Measurements from ENCODE around the gene C16orf54.
"Not testable (repeated sequence)": the region's sequence is repeated elsewhere in the genome, so short reads cannot be mapped to it uniquely, and the experiment has no call there.

C16orf54 gene

GRCh38 chr16:29700253-29700987 lies 45.4 kb downstream of the C16orf54 start:
- DNase-seq, result peak; percentile 80

GRCh38 chr16:29699324-29700219 lies 46.2 kb downstream of the C16orf54 start:
- DNase-seq, result no peak

GRCh38 chr16:29698484-29699323 lies 47.1 kb downstream of the C16orf54 start:
- DNase-seq, result no peak

GRCh38 chr16:29698042-29698441 lies 47.7 kb downstream of the C16orf54 start:
- no peak for DNase-seq

GRCh38 chr16:29697391-29697790 lies 48.4 kb downstream of the C16orf54 start:
- DNase-seq, result no peak

DNA sequence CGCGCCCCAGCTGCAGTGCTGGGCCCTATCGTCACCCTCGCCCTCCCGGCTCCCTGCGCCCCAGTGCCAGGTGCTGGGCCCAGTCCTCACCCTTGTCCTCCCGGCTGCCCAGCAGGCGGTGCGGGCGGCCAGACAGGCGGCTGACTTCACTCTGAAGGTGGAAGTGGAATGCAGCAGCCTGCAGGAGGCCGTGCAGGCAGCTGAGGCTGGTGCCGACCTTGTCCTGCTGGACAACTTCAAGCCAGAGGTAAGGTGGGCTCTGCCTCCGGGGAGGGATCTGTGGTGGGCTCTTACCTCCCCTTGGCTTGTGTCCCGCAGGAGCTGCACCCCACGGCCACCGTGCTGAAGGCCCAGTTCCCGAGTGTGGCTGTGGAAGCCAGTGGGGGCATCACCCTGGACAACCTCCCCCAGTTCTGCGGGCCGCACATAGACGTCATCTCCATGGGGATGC lies 48.9 kb downstream of the C16orf54 start:
- DNase-seq, result no peak

DNA sequence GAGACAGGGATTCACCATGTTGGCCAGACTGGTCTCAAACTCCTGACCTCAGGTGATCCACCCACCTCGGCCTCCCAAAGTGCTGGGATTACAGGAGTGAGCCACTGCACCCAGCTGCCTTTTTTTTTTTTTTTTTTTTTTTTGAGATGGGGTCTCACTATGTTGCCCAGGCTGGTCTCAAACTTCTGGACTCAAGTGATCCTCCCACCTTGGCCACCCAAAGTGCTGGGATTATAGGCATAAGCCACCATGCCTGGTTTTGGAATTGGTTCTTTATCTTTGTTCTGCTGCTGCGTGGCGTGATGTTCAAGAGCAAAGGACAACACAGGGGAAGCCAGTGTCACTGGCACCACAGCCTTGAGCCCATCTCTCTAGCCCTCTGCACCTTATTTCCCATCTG lies 50.1 kb downstream of the C16orf54 start:
- not testable (repeated sequence) for DNase-seq

DNA sequence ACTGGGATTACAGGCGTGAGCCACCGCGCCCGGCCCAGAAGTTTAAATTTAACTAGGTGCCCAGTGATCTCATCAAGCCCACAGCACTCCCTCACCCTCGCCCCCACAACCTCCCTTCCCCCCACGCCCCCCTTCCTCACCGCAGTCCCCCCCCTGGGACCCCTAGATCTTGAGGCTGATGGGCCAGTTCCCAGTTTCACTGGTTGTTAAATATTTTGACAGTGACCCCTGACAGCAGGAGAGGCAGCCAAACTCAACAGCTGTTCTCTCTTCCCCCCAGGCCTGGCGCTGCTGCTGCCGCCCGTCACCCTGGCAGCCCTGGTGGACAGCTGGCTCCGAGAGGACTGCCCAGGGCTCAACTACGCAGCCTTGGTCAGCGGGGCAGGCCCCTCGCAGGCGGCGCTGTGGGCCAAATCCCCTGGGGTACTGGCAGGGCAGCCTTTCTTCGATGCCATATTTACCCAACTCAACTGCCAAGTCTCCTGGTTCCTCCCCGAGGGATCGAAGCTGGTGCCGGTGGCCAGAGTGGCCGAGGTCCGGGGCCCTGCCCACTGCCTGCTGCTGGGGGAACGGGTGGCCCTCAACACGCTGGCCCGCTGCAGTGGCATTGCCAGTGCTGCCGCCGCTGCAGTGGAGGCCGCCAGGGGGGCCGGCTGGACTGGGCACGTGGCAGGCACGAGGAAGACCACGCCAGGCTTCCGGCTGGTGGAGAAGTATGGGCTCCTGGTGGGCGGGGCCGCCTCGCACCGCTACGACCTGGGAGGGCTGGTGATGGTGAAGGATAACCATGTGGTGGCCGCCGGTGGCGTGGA lies 51.2 kb downstream of the C16orf54 start:
- no peak for DNase-seq

- DNase-seq, result not testable (repeated sequence)
These were observed 53.2 kb downstream of the C16orf54 start for GRCh38 chr16:29692606-29693005.
